T-helper 9 cell (primary cell): Measurements from ENCODE around the gene MPZL2.

Source experiments
- DNase-seq: peaks from one replicate; pipeline ENCODE4 v3.0.0-alpha.2; 2020

Gene MPZL2

GRCh38 chr11:118240999-118241763, 22.9 kb downstream of the MPZL2 start:
- DNase-seq = peak; percentile 43

GRCh38 chr11:118239509-118240205, 24.4 kb downstream of the MPZL2 start:
- no peak for DNase-seq

- DNase-seq = no peak
Observed at GRCh38 chr11:118238929-118239328, 25.2 kb downstream of the MPZL2 start.

- no peak for DNase-seq
Observed at GRCh38 chr11:118238421-118238820, 25.7 kb downstream of the MPZL2 start.

GRCh38 chr11:118236170-118236569, 27.9 kb downstream of the MPZL2 start:
- DNase-seq = no peak

- no peak for DNase-seq
Observed at GRCh38 chr11:118234833-118235232, 29.3 kb downstream of the MPZL2 start.

- DNase-seq = no peak
Observed at GRCh38 chr11:118233850-118234249, 30.2 kb downstream of the MPZL2 start.

- DNase-seq = no peak
Observed at GRCh38 chr11:118233377-118233776, 30.7 kb downstream of the MPZL2 start.

- DNase-seq = no peak
Observed at GRCh38 chr11:118232659-118233058, 31.4 kb downstream of the MPZL2 start.

GRCh38 chr11:118231461-118231860, 32.6 kb downstream of the MPZL2 start:
- no peak for DNase-seq

- DNase-seq = peak; percentile 32
Observed at GRCh38 chr11:118230088-118230487, 34.0 kb downstream of the MPZL2 start.

GRCh38 chr11:118229274-118229847, 34.7 kb downstream of the MPZL2 start:
- DNase-seq = no peak

- no peak for DNase-seq
Observed at GRCh38 chr11:118227865-118228785, 36.0 kb downstream of the MPZL2 start.

GRCh38 chr11:118226781-118227180, 37.3 kb downstream of the MPZL2 start:
- DNase-seq = no peak

GRCh38 chr11:118226296-118226695, 37.8 kb downstream of the MPZL2 start:
- no peak for DNase-seq

- DNase-seq = peak; percentile 47
Observed at GRCh38 chr11:118224511-118225188, 39.4 kb downstream of the MPZL2 start, which contains the start of gene JAML. Gene JAML, minus strand, starts transcription at chr11:118225011. Its CDS starts 10,145 bp downstream, at chr11:118214866.

GRCh38 chr11:118223992-118224391, 40.1 kb downstream of the MPZL2 start:
- no peak for DNase-seq

GRCh38 chr11:118223570-118223969, 40.5 kb downstream of the MPZL2 start:
- DNase-seq = no peak

- no peak for DNase-seq
Observed at GRCh38 chr11:118222437-118222836, 41.7 kb downstream of the MPZL2 start.

GRCh38 chr11:118221419-118221818, 42.7 kb downstream of the MPZL2 start:
- no peak for DNase-seq

- DNase-seq = no peak
Observed at GRCh38 chr11:118219732-118220131, 44.4 kb downstream of the MPZL2 start.

GRCh38 chr11:118219244-118219643, 44.9 kb downstream of the MPZL2 start:
- no peak for DNase-seq
